ENCODE results near the gene PFKFB4.

PFKFB4 gene

DNA sequence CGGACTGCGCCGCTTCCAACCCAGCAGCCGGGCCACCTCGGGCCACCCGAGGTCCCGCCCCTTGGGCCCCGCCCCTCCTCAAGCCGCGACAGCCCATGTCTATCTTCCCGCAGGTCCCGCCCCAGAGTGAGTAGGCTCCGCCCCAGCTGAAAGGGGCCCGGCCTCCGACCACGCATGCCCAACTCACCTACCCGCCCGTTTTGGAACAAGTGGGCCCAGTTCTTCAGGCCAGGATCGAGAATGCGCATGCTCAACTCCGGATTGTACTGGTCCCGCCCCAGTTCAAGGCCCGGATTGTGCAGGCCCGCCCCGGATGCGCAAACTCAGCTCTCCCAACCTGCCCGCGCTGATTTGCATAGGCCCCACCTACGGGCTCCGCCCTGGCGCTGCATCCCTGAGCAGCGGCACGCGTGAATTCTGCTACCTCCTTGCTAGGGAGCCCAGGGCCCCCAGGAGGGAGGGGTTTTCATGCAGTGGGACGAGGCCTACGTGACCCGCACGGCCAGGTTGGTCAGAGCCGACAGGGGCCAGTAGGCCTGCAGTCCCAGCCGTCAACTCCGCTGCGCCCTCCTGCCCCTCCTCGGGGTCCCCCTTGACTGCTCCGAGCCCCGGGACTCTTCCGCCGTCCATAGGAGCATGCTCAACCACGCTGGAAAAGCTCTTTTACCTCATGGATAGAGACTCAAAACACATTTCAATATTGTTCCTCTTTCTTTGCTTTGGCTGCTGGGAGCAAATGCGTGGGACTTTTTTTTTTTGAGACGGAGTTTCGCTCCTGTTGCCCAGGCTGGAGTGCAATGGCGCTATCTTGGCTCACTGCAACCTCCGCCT lies at the start of gene PFKFB4 (continued):
- TF ChIP-seq ZNF707 (tag by site-specific recombination; IDR thresholded peaks at IDR 0.05) (no peak), ZNF274 (IDR thresholded peaks at IDR 0.05; ENCODE audit: low read length) (no peak), ZNF274 (tag by site-specific recombination; IDR thresholded peaks at IDR 0.05; ENCODE audit: borderline replicate concordance) (no peak), ZNF292 (tag by site-specific recombination; IDR thresholded peaks at IDR 0.05; ENCODE audit: borderline replicate concordance, low read depth) (no peak), KLF9 (tag by site-specific recombination; IDR thresholded peaks at IDR 0.05; ENCODE audit: low read depth) (peak; percentile 87), SP2 (tag by site-specific recombination; IDR thresholded peaks at IDR 0.05) (peak; percentile 96), ZBTB26 (tag by site-specific recombination; optimal IDR thresholded peaks at IDR 0.05) (peak; percentile 37), ZNF530 (tag by site-specific recombination; IDR thresholded peaks at IDR 0.05; ENCODE audit: low read depth) (no peak), ZNF202 (tag by site-specific recombination; IDR thresholded peaks at IDR 0.05; ENCODE audit: borderline replicate concordance) (no peak), MYNN (tag by site-specific recombination; IDR thresholded peaks at IDR 0.05; ENCODE audit: borderline replicate concordance) (no peak), ZFHX2 (tag by site-specific recombination; conservative IDR thresholded peaks at IDR 0.05) (peak; percentile 52; the same call in 1 of the 2 replicates), ZNF785 (tag by site-specific recombination; IDR thresholded peaks at IDR 0.05) (no peak), ZNF704 (tag by site-specific recombination; IDR thresholded peaks at IDR 0.05) (no peak), ZSCAN30 (tag by site-specific recombination; IDR thresholded peaks at IDR 0.05) (no peak; the same call in 1 of the 2 replicates), ZNF324 (tag by site-specific recombination; IDR thresholded peaks at IDR 0.05) (no peak), ZNF112 (tag by site-specific recombination; IDR thresholded peaks at IDR 0.05) (no peak), KLF1 (tag by site-specific recombination; IDR thresholded peaks at IDR 0.05) (peak; percentile 48; the same call in 1 of the 2 replicates), REPIN1 (tag by site-specific recombination; IDR thresholded peaks at IDR 0.05; ENCODE audit: low read depth) (no peak), SP3 (tag by site-specific recombination; IDR thresholded peaks at IDR 0.05) (peak; percentile 84), OVOL3 (tag by site-specific recombination; IDR thresholded peaks at IDR 0.05) (no peak), ZNF248 (tag by site-specific recombination; IDR thresholded peaks at IDR 0.05) (no peak), GLIS1 (tag by site-specific recombination; IDR thresholded peaks at IDR 0.05) (peak; percentile 55; the same call in 1 of the 2 replicates), SCRT1 (tag by site-specific recombination; IDR thresholded peaks at IDR 0.05; ENCODE audit: borderline replicate concordance) (no peak), ZNF10 (tag by site-specific recombination; IDR thresholded peaks at IDR 0.05) (no peak), SETDB1 (IDR thresholded peaks at IDR 0.05; ENCODE audit: insufficient read length, low read length) (no peak), ZNF555 (tag by site-specific recombination; conservative IDR thresholded peaks at IDR 0.05) (no peak), ZNF645 (tag by site-specific recombination; IDR thresholded peaks at IDR 0.05) (no peak), ZNF214 (tag by site-specific recombination; IDR thresholded peaks at IDR 0.05; ENCODE audit: borderline replicate concordance) (no peak)
- TF ChIP-seq, protein P1, sequence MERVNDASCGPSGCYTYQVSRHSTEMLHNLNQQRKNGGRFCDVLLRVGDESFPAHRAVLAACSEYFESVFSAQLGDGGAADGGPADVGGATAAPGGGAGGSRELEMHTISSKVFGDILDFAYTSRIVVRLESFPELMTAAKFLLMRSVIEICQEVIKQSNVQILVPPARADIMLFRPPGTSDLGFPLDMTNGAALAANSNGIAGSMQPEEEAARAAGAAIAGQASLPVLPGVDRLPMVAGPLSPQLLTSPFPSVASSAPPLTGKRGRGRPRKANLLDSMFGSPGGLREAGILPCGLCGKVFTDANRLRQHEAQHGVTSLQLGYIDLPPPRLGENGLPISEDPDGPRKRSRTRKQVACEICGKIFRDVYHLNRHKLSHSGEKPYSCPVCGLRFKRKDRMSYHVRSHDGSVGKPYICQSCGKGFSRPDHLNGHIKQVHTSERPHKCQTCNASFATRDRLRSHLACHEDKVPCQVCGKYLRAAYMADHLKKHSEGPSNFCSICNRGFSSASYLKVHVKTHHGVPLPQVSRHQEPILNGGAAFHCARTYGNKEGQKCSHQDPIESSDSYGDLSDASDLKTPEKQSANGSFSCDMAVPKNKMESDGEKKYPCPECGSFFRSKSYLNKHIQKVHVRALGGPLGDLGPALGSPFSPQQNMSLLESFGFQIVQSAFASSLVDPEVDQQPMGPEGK (tag by site-specific recombination; IDR thresholded peaks at IDR 0.05) = peak; percentile 90
- TF ChIP-seq, protein P2, sequence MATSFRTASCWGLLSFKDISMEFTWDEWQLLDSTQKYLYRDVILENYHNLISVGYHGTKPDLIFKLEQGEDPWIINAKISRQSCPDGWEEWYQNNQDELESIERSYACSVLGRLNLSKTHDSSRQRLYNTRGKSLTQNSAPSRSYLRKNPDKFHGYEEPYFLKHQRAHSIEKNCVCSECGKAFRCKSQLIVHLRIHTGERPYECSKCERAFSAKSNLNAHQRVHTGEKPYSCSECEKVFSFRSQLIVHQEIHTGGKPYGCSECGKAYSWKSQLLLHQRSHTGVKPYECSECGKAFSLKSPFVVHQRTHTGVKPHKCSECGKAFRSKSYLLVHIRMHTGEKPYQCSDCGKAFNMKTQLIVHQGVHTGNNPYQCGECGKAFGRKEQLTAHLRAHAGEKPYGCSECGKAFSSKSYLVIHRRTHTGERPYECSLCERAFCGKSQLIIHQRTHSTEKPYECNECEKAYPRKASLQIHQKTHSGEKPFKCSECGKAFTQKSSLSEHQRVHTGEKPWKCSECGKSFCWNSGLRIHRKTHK (tag by site-specific recombination; IDR thresholded peaks at IDR 0.05) = no peak
- TF ChIP-seq, protein P3, sequence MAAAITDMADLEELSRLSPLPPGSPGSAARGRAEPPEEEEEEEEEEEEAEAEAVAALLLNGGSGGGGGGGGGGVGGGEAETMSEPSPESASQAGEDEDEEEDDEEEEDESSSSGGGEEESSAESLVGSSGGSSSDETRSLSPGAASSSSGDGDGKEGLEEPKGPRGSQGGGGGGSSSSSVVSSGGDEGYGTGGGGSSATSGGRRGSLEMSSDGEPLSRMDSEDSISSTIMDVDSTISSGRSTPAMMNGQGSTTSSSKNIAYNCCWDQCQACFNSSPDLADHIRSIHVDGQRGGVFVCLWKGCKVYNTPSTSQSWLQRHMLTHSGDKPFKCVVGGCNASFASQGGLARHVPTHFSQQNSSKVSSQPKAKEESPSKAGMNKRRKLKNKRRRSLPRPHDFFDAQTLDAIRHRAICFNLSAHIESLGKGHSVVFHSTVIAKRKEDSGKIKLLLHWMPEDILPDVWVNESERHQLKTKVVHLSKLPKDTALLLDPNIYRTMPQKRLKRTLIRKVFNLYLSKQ (tag by site-specific recombination; IDR thresholded peaks at IDR 0.05; ENCODE audit: borderline replicate concordance) = no peak
